Hindlimb muscle (tissue), 1 donor: ENCODE measurements around the gene GLTP. TPM values are rescaled to one million over a fixed set of nuclear protein-coding genes. Genes with fewer than 3 reads are reported as not detected.

Experiments used
- DNase-seq: peaks from one replicate; pipeline ENCODE4 v3.0.0-alpha.2; 2013
- polyA plus RNA-seq: library from polyadenylated mRNA; unstranded; fragments of 120-200 nt; gene quantifications from one replicate; pipeline ENCODE4 v1.2.1, GENCODE V29; 2013; ENCODE audit not compliant: insufficient read length

The GLTP gene
- polyA plus RNA-seq, 1 donor: 20.5 TPM

DNA sequence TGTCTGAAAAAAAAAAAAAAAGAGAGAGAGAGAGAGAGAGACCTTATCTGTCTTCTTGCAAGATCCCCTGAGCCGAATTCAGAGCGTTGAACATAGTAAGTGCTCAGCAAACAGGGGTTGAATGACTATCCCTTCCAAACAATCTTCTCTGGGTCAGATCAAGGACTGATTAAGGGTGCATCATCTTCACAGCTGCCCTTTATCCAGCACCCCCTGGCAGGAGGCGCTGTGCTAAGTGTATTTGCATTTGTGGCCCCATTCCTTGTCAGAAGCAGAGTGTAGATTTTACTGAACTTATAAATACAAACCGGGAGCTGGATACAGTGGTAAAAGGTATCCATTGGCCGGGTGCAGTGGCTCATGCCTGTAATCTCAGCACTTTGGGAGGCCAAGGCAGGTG lies 38.3 kb downstream of the GLTP start:
- no peak for DNase-seq

DNA sequence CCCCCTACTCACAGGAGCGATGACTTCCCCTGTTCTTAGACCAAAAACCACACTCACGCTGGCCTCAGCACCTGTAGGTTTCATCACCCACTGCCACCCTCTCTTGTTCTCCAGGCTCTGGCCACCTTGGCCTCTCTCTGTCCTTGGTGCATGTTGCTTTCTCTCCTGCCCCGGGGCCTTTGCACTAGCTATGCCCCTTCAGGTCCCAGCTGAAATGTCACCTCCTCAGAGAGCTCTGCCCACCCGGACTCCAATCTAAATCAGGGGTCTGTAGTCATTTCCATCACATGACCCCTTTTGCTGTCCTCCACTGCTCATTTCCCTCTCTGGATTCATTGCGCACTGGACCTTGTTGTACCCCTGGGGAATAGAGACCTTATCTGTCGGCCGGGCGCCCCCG lies 39.0 kb downstream of the GLTP start:
- DNase-seq: no peak

DNA sequence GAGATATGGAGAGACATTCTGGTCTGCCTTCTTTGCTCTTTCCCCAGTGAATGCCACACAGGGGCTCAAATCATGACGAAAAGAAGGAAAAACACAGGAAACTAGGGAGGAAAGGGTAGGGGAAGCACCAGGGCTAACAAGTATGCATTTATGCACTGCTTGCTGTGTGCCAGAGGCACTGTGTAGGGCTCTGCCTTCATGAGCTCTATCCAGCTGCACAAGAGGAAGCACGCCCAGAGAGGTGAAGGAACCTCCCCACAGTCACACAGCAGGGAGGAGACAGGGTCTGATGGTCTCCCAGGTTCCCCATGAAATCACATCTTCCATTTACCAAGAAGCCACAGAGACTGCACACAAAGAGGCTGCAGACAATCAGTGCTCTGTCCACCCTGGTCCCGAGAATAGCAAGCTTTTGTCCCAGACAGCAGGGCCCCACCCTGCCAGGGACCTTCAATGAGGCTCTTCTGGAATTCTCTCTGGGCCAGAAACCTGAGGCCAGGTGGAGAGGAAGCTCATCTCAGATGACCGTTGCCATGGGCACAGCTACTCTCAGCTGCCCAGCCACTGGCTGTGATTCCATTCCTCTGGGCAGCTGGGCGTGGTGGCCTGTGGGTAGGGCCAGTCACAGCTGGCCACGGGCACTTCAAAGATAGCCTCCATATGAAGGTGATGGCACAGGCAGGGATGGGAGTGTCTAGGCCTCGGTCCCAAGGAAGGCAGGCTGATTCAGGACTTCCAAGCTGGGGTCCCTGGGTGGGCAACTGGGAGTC lies 39.9 kb downstream of the GLTP start:
- DNase-seq: no peak

DNA sequence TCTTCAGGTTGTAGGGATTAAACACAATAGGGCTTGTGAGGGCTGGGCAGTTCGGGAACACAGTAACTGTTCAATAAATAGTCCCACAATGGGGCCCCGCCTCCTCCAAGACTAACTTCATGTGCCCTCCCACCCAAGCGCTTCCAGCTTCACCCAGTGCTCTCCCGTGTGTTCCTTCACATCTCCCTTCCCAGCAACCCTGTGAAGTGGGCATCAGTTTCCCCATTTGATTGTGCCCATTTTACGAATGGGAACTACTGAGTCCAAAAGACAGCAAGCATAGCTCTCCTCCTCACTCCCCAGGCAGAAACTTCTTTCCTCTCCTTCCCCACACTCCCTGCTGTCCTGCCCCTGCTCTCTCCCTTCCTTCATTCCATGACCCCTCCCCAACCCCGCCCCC lies 40.9 kb downstream of the GLTP start:
- no peak for DNase-seq

DNA sequence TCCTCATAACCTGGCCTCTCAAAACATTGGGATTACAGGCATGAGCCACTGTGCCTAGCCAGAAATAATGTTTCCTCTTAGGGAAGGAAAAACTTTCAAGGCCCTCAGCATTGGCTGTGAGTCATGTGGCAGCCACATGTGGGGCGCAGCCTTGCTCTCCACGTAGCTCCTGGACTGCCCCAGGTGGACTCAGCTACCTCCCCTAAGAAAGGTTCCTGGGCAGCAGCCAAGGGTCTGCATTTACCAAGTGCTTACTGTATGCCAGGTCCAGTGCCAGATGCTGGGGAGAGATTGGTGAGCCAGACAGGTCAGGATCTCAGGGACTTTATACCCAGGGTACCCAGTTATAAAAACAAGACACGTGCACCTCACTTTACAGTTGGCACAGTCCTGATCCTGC lies 43.4 kb downstream of the GLTP start:
- no peak for DNase-seq

DNA sequence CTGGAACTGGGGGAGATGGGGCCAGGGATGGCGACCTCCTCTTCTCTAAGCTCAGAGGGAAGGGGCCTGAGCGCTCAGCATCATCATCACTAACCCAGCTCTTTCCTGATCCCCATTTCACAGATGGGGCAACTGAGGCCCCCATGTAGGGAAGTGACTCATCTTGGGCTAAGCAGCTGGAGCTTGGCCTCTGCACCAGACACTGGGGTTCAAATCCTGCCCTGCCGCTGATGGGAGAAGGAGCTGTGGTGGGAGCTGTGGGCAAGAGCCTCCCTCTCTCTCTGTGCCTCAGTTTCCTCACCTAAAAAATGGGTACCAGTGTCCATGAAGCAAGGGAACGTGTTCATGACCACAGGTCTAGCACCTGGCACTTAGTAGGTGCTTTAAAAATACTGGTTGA lies 44.5 kb downstream of the GLTP start:
- no peak for DNase-seq

DNA sequence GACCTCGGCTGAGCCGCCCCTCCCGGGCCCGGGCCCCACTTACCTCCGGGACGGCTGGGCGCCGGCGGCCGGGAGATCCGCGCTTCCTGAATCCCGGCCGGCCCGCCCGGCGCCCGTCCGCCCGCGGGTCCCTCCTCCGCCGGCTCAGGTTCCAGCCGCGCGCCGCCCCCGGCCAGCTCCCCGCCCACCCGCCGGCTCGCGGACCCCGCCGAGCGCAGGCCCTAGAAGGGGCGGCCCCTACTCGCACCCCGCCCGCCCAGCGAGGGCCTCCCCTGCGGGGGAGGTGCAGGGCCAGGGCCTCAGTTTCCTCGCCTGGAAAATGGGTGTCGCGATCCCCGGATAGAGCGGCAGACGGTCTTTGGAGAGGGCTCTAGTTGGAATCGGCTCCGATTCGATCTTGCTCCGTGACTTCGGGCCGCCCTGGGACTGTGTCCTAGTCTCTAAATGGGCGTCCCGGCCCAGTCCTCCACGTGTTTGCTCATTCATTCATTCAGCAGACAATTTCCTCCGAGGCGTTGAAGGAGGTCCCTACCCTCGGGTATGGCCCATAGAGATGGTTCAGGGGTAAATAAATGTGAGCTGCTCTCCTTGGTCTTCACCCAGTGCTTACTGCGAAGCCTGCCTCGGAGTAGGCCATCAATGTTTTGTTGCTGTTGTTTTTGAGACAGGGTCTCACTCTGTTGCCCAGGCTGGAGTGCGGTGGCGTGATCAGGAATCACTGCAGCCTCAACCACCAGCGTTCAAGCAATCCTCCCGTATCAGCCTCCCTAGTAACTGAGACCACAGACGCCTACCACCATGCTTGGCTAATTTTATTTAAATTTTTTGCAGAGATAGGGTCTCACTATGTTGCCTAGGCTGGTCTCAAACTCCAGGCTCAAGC lies 46.8 kb downstream of the GLTP start, which contains the start of gene TRPV4:
Gene TRPV4 (minus strand): TSS at position 92 of the 883 bp plus-strand sequence. CDS start 18,602 bp downstream, outside the sequence.
- DNase-seq: peak; percentile 50

DNA sequence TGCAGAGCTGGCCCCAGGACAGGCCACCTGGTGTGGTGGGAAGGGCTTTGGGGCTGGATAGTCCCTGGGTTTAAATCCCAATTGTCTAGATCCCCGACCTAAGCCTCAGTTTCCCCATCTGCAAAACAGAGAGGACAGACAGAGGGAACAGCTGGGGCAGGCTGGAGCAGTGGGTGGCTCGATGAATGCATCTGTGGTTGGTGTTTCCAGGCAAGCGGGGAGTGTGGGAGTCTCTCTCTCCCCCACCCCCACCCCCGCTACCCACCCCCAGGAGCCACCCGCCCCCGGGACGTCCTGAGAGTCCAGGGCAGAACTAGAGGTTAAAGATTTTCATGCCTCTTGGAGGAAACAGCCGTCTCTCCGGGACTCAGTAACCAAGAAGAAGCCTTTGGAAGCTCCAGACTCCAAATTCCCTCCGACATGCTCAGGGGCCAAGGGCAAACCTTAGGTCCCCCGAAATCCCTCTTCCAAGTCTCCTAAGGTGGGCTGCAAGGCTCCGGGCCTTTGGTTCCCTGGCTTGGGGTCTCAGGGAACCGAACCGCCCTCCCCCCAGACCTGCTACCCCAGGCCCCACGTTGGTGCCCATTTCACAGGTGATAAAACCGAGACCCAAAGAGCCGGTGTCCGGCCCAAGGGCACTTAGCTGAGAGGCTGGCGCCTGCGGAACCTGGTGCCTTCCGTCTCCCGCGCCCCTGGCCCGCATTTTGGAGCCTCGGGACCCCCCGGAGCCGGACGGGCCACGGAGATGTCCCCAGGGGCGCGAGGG lies 47.6 kb downstream of the GLTP start:
- no peak for DNase-seq

DNA sequence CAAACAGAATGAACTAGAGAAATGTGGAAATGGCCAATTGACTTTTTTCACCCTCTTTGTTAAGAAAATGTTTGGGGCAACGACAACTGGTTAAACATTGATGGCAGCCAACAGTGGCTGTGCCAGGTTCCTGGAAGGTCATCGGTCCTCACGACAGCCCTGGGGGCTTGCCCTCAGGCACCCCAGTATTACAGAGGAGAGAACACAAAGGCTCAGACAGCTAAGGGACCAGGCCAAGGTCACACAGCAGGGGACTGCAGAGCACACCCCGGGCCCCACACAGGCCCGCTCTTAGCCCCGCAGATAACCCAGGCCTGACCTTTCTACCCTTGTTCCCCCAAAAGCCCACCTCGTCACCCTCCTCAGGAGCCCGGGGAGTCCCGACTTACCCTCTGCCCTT lies 48.4 kb downstream of the GLTP start:
- no peak for DNase-seq

DNA sequence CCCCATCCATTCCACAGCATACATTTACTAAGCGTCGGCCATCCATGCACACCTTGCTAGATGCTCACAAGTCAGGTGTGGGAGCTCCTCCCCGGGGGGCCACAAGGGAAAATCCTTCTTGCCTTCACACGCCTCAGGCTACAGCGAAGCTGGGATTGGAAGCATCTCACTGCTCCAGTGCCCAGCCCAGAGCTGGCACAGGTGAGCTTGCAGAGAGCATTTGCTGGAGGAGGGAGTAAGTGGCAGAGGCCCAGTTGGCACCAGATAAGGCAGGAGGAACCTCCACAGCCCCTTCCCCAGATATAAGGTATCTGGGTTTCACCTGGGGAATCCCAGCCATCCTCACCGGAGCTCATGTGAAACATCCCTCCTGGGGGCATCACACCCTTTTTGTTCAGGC lies 49.0 kb downstream of the GLTP start:
- DNase-seq: no peak

DNA sequence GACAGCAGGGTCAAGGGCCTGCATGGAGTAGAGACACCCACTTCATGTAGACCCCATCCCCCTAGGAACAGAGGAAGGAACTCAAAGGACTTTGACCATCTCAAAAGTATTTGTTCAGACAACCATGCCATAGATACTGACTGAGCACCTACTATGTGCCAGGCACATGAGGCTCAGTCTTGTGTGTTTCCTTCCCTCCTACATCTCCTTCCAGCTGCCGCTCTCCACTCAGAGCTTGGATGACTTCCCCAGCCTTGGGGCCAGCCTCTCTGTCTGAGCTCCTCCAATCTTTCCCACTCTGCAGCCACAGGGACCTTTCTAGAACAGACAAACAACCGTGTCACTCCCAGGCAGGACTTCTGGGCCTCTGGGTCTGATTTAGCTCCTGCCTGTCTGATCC lies 49.6 kb downstream of the GLTP start:
- DNase-seq: no peak

DNA sequence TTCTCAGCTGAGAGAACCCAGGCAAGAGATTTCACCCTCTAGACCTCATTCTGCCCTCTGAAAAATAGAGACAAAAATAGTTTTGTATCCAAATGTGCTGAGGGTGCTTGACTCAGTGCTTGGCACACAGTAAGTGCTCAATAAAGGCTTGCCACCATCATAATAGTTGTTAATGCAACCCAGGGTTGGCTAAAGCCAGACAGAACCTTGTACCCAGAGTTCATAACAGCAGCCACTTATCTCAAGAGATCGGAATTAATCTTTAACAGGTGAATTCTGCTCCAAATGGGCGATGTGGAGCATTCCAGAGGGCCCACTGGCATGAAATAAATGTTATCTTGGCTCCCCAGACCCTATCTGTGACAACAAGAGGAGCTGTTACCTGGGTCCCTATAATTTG lies 50.1 kb downstream of the GLTP start:
- no peak for DNase-seq

DNA sequence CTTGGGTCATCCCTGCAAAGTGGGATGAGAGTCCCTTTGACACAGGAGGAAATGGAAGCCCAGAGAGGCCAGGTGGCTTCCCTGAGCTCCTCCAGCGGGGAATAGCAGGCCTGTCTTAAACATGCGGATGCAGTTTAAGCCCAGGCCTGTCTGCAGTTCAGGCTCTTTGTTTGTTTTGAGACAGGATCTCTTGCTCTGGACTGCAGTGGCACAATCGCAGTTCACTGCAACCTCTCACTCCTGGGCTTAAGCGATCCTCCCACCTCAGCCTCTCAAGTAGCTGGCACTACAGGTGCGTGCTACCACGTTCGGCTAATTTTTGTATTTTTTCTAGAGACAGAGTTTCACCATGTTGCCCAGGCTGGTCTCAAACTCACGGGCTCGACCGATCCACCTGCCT lies 50.7 kb downstream of the GLTP start:
- no peak for DNase-seq

DNA sequence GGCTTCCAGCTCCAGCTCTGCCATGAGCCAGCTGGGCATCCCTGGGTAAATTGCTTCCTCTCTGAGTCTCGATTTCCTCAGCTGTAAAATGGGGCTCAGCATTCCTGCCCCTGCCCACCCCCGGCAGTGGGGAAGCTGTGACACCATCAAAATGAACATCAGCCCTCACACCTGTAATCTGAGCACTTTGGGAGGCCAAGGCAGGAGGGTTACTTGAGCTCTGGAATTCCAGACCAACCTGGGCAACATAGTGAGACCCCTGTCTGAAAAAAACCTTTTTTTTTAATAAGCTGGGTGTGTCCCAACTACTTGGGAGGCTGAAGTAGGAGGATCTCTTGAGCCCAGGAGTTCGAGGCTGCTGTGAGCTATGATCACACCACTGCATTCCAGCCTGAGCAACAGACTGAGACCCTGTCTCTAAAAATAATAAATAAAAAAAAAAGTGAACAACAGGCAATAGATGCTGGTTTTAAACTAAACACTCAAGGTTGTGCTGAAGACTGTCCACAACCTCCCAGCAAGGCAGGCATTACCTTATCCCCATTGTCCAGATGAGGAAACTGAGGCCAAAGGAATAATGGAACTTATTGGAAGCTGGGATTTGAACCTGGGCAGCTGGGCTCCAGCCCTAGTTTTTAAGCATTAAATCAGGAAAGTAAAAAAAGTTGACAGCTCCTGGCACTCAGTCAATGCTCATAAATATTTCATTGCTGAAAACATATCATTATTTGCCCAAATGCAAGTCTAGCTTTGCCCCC lies 51.4 kb downstream of the GLTP start:
- DNase-seq: no peak

DNA sequence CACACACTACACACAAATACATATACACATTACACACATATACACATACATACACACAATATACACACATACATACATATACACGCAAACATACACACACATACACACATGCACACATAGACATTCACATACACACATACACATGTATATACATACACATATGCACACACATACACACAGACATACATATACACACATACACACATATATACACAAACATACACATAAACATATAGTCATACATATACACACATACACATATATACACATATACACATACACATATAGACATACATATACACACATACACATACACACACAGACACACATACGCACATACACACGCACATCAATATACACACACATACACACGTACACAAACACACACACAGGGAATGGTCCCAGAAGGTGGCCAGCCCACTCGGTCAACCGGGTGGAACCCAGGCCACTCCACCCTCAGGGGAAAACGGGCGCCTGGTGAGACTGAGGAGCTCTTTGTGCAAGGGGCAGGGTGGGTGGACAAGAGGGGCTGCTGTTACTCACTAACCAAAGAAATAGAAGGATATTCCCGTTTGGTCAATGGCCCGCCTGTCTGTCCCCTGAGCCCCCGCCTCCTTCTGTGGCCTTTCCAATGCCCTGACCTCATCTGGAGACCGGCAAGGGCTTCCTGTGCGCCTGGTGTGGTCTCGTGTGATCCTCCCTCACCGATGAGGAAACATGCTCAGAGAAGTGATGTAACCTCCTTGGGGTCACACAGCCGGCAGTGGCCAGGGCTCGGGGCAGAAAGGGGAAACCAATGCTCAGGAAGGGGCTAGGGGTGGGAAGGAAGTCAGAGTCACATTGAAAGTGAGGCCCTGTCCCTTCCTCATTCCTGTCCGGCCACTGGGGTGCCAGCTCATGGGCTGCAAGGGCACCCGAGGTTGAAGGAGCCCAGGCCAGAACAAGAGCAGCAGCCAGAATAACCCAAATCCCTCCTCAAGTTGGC lies 52.5 kb downstream of the GLTP start:
- no peak for DNase-seq

DNA sequence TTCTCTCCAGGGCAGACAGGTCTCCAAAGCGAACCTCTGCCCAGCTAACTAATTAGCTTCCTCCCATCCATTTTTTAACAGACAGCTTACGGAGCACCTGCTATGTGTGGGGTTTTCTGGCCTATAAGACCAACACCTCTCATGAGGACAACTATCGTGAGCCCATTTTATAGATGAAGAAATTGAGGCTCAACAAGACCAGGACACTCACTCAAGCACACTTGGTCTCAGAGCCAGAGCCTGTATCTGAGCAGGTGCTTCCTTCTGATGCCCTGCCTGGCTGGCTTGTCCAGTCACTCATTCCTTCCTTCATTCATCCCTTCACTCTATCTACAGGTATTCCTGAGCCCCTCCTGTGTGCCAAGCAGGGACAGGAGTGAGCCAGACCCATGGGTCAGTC lies 53.3 kb downstream of the GLTP start:
- no peak for DNase-seq

DNA sequence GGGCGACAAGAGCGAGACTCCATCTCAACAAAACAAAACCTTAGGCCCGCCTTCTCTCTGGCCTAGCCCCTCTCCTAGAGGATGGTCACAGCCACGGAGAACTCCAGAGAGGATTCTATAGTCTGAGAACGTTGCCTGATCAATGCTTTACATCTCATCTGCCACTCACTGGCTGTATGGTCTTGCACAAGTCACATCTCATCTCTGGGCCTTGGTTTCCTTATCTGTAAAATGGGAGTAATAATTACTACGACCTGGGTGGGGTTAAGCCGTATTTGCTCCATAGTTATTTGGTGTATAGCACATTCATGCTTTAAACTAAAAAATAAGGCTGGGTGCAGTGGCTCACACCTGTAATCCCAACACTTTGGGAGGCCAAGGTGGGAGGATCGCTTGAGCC lies 55.6 kb downstream of the GLTP start:
- no peak for DNase-seq

DNA sequence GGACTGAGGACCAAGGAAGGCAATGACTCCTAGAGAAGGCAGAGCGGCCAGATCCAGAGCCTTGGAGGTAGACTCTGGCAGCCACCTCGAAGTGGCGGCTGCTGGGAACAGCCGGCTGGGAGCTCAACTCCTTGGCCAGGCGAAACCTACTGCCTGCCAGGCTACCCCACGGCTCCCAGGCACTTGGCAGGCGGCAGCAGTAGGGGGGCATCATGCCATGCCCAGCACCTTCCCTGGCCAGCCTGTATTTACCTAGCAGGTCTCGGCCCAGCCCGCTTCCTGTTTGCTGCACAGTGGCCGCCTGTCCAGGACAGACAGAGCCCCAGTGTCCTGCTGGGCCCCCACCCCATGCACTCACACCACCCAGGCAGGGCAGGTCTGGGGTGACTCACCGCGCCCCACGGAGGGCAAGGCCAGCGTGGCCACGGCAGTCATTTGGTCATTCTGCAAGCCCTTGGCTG lies 57.4 kb downstream of the GLTP start:
- DNase-seq: no peak

DNA sequence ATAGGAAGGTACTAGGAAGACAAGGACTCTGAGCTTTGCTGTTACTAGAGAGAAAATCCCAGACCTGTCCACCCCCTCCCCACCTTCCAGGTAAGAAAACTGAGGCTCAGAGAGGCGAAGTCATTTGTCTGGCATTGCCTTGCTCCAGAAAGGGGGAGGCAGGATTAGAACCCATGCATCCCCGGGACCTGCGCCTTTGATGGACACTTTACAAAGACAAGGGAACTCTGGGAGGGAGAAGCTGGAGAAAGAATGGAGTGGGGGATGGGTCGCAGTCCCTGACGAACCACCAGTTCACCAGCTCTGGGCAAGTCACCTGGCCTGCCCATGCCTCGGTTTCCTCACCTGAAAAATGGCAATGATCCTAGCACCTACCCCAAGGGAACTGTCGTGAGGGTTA lies 57.9 kb downstream of the GLTP start:
- DNase-seq: no peak

DNA sequence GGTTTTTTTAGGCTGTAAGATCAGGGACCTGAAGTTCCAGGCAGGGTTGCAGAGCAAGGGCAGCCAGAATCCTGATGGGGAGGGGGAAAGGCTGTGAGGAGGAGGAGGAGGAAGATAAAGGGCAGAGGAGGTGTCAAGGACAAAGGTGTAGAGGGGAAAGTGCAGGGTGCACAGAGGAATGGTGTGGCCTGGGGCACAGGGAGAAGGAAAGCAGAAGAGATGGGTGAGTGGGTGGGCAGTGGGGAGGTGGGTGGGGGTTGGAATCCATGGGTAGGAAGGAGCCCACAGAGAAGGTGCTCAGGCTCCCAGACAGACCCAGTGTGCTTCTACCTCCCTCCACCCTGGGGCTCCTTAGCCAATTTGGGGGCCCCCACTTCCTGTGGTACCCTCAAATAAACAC lies 58.4 kb downstream of the GLTP start:
- DNase-seq: no peak

DNA sequence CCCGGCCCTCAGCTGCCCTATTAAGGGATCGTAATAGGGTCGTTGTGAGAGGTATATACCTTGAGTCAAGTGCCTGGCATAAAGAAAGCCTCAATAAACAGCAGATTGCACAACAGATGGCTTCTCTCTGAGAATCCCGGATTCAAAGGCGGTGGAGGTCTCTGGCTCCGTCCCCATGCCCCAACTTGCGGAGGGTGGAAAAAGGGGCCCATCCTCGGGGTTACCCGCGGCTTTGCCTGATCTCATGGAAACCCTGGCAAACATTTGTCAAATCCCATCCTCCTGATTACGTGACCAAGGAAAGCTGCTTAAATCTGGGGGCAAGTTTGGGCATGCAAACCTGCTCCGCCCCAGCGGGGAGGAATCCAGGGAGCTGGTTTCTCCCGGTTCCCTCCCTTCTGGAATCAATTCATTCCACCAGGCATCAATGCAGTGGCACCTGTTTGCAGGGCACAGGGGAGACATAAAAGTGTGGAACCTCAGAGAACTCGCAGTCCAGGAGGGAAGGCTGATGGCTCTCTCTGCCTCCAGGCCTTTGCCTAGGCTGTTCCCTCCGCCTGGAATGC lies 59.4 kb downstream of the GLTP start:
- DNase-seq: no peak
